HCT116 (cell line): Measurements from ENCODE around the gene RNASE8.

ENCODE experiments used
- EZH2 ChIP-seq: fragments of 200-600 bp; sonication (generic); IDR thresholded peaks from 2 replicates; pipeline ENCODE4 v1.6.1; 2017; ENCODE audit warnings: antibody characterized with exemption, mixed run types
- POLR2A ChIP-seq: IDR thresholded peaks from 2 replicates; pipeline ENCODE4 v1.7.0; 2011; ENCODE audit warnings: borderline replicate concordance; ENCODE audit not compliant: insufficient read depth, insufficient read length; ENCODE audit errors: extremely low read depth
- POLR2AphosphoS5 ChIP-seq: IDR thresholded peaks from 2 replicates; pipeline ENCODE4 v1.6.1; 2011; ENCODE audit warnings: mild to moderate bottlenecking, low read depth, low read length, moderate library complexity
- RAD21 ChIP-seq: IDR thresholded peaks from 2 replicates; pipeline ENCODE4 v1.6.1; 2012; ENCODE audit warnings: low read depth, mild to moderate bottlenecking
- SIN3A ChIP-seq: IDR thresholded peaks from 2 replicates; pipeline ENCODE4 v1.6.1; 2012; ENCODE audit warnings: low read depth
- ZNF274 ChIP-seq: fragments of 200-500 bp; sonication (Bioruptor generic); IDR thresholded peaks from 2 replicates; pipeline ENCODE4 v1.6.1; 2014; ENCODE audit warnings: mild to moderate bottlenecking, low read depth, low read length, inconsistent platforms
- TF ChIP-seq, protein P1 (sequence below), 3 experiments: fragments of 200-600 bp in 1 of 3; sonication (generic) in 1 of 3; IDR thresholded peaks in 2 of 3; conservative IDR thresholded peaks in 1 of 3; 2 replicates each; pipeline ENCODE4 v1.5.1; 2012 to 2017; ENCODE audit warnings: low read depth in 2 of 3, low read length in 2 of 3, antibody characterized with exemption in 1 of 3, borderline replicate concordance in 1 of 3, control low read depth in 1 of 3, mild to moderate bottlenecking in 1 of 3, mixed read lengths in 1 of 3, mixed run types in 1 of 3, moderate library complexity in 1 of 3; ENCODE audit not compliant: insufficient read depth in 1 of 3
- TF ChIP-seq, protein P2 (sequence below): IDR thresholded peaks from 2 replicates; pipeline ENCODE4 v1.6.1; 2011; ENCODE audit warnings: mild to moderate bottlenecking, low read length, moderate library complexity; ENCODE audit not compliant: insufficient replicate concordance; ENCODE audit errors: extremely low read depth
- TF ChIP-seq, protein P3 (sequence below): IDR thresholded peaks from 2 replicates; pipeline ENCODE4 v1.6.1; 2012

DNA sequence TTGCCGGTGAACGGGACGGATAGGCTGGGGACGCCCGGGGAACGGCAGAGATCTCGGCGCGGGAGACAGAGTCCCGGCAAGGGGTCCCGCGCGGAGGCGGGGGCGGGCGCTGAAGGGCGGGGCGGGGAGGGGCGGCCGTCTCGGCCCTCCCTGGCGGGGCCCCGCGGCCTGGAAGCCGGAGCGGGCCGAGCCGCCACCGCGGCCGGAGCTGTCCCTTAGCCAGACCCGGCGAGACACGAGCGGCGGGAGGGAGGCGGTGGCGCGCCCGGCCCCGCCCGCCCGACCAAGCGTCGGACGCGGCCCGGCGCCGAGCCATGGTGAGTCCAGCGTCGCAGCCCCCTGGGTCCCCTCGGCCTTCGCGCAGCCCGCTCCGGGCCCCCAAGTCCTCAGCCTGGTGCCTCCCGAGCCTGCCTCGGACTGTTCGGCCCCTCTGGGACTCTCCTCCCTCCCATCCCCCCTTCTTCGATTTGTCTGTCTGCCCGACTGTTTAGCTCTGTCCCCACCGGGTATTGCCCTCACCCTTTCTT, 12.5 kb downstream of the RNASE8 start, which contains the start of gene ARHGEF40:
- TF ChIP-seq SIN3A (no peak), ZNF274 (no peak), POLR2AphosphoS5 (peak; percentile 29; the same call in 1 of the 2 replicates), EZH2 (no peak), POLR2A (no peak), RAD21 (no peak)
- TF ChIP-seq, protein P1, sequence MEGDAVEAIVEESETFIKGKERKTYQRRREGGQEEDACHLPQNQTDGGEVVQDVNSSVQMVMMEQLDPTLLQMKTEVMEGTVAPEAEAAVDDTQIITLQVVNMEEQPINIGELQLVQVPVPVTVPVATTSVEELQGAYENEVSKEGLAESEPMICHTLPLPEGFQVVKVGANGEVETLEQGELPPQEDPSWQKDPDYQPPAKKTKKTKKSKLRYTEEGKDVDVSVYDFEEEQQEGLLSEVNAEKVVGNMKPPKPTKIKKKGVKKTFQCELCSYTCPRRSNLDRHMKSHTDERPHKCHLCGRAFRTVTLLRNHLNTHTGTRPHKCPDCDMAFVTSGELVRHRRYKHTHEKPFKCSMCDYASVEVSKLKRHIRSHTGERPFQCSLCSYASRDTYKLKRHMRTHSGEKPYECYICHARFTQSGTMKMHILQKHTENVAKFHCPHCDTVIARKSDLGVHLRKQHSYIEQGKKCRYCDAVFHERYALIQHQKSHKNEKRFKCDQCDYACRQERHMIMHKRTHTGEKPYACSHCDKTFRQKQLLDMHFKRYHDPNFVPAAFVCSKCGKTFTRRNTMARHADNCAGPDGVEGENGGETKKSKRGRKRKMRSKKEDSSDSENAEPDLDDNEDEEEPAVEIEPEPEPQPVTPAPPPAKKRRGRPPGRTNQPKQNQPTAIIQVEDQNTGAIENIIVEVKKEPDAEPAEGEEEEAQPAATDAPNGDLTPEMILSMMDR (IDR thresholded peaks at IDR 0.05 in 2 of 3, conservative IDR thresholded peaks at IDR 0.05 in 1 of 3; ENCODE audit: borderline replicate concordance in 1 of 3, insufficient read depth in 1 of 3, low read depth in 2 of 3, low read length in 2 of 3) = no peak
- TF ChIP-seq, protein P2, sequence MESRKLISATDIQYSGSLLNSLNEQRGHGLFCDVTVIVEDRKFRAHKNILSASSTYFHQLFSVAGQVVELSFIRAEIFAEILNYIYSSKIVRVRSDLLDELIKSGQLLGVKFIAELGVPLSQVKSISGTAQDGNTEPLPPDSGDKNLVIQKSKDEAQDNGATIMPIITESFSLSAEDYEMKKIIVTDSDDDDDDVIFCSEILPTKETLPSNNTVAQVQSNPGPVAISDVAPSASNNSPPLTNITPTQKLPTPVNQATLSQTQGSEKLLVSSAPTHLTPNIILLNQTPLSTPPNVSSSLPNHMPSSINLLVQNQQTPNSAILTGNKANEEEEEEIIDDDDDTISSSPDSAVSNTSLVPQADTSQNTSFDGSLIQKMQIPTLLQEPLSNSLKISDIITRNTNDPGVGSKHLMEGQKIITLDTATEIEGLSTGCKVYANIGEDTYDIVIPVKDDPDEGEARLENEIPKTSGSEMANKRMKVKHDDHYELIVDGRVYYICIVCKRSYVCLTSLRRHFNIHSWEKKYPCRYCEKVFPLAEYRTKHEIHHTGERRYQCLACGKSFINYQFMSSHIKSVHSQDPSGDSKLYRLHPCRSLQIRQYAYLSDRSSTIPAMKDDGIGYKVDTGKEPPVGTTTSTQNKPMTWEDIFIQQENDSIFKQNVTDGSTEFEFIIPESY = no peak
- TF ChIP-seq, protein P3, sequence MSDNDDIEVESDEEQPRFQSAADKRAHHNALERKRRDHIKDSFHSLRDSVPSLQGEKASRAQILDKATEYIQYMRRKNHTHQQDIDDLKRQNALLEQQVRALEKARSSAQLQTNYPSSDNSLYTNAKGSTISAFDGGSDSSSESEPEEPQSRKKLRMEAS = no peak
